HepG2 (cell line): ENCODE measurements around the gene CASZ1. TPM values are rescaled to one million over a fixed set of nuclear protein-coding genes. Genes with fewer than 3 reads are reported as not detected.

Experiments used
- ARNTL ChIP-seq: sonication (generic); formaldehyde crosslinking; IDR thresholded peaks from 2 replicates; pipeline ENCODE4 v1.4.0; 2020; ENCODE audit warnings: mild to moderate bottlenecking, missing genetic modification reagents
- CBX5 ChIP-seq: sonication (generic); formaldehyde crosslinking; IDR thresholded peaks from 2 replicates; pipeline ENCODE4 v1.4.0; 2020; ENCODE audit warnings: missing genetic modification reagents, borderline replicate concordance
- HOXA5 ChIP-seq: sonication (generic); formaldehyde crosslinking; IDR thresholded peaks from 2 replicates; pipeline ENCODE4 v1.4.0; 2020; ENCODE audit warnings: missing genetic modification reagents
- JDP2 ChIP-seq: sonication (generic); formaldehyde crosslinking; IDR thresholded peaks from 2 replicates; pipeline ENCODE4 v1.8.1; 2022; ENCODE audit warnings: missing genetic modification reagents, borderline replicate concordance
- KLF16 ChIP-seq, 2 experiments: sonication (generic) in 1 of 2; formaldehyde crosslinking in 1 of 2; IDR thresholded peaks; 2 replicates each; pipeline versions ENCODE4 v1.6.1 to v1.8.0; 2016 to 2023; ENCODE audit warnings: missing genetic modification reagents in 2 of 2, missing compliant biosample characterization in 1 of 2
- NFKB2 ChIP-seq: sonication (generic); formaldehyde crosslinking; IDR thresholded peaks from 2 replicates; pipeline ENCODE4 v1.4.0; 2020; ENCODE audit warnings: missing genetic modification reagents, borderline replicate concordance
- PRPF4 ChIP-seq: fragments of 200-400 bp; formaldehyde crosslinking; IDR thresholded peaks from 2 replicates; pipeline ENCODE4 v1.6.1; 2016; ENCODE audit warnings: low read length, low read depth; ENCODE audit not compliant: poor library complexity, severe bottlenecking
- WIZ ChIP-seq: sonication (generic); formaldehyde crosslinking; IDR thresholded peaks from 2 replicates; pipeline ENCODE4 v1.5.1; 2020; ENCODE audit warnings: mild to moderate bottlenecking, missing genetic modification reagents
- YEATS4 ChIP-seq: sonication (generic); formaldehyde crosslinking; IDR thresholded peaks from 2 replicates; pipeline ENCODE4 v1.4.0; 2020; ENCODE audit warnings: missing genetic modification reagents, borderline replicate concordance
- ZNF577 ChIP-seq: sonication (generic); formaldehyde crosslinking; IDR thresholded peaks from 2 replicates; pipeline ENCODE4 v1.4.0; 2020; ENCODE audit warnings: mild to moderate bottlenecking, low read depth, missing genetic modification reagents, borderline replicate concordance
- ZNF644 ChIP-seq: IDR thresholded peaks from 2 replicates; pipeline ENCODE4 v1.6.1; 2016; ENCODE audit warnings: low read depth
- ZNF761 ChIP-seq: sonication (generic); formaldehyde crosslinking; conservative IDR thresholded peaks from 2 replicates; pipeline ENCODE4 v1.4.0; 2020; ENCODE audit warnings: mild to moderate bottlenecking, missing genetic modification reagents
- ZNF776 ChIP-seq: sonication (generic); formaldehyde crosslinking; IDR thresholded peaks from 2 replicates; pipeline ENCODE4 v1.4.0; 2020; ENCODE audit warnings: mild to moderate bottlenecking, missing genetic modification reagents
- ZSCAN25 ChIP-seq: sonication (generic); formaldehyde crosslinking; IDR thresholded peaks from 2 replicates; pipeline ENCODE4 v1.8.0; 2022; ENCODE audit warnings: mild to moderate bottlenecking, missing genetic modification reagents
- polyA plus RNA-seq, 8 experiments: library from polyadenylated mRNA; depleted of rRNA in 3 of 8; stranded (reverse) in 7 of 8; unstranded in 1 of 8; fragments of >200 nt; fragmentation: Illumina TruSeq in 4 of 8; extraction: Trizol in 4 of 8; gene quantifications; 2 replicates each; pipeline versions ENCODE4 v1.2.1 to v1.2.3, GENCODE V29; 2011 to 2016; ENCODE audit warnings: low read depth in 4 of 8, missing spikeins in 1 of 8, mixed read lengths in 1 of 8; ENCODE audit not compliant: insufficient read depth in 1 of 8
- total RNA-seq, 5 experiments: library from RNA; depleted of rRNA; stranded (reverse); fragments of >200 nt; fragmentation: Illumina TruSeq; extraction: Trizol; gene quantifications; 2 replicates each; pipeline ENCODE4 v1.2.3, GENCODE V29; 2016; ENCODE audit warnings: low read depth in 1 of 5
- TF ChIP-seq, protein P1 (sequence below): sonication (generic); formaldehyde crosslinking; IDR thresholded peaks from 2 replicates; pipeline ENCODE4 v1.5.1; 2020; ENCODE audit warnings: mild to moderate bottlenecking, missing genetic modification reagents, borderline replicate concordance
- TF ChIP-seq, protein P2 (sequence below): sonication (generic); formaldehyde crosslinking; IDR thresholded peaks from 2 replicates; pipeline ENCODE4 v1.8.0; 2022; ENCODE audit warnings: missing genetic modification reagents, mild to moderate bottlenecking, inconsistent platforms, borderline replicate concordance
- TF ChIP-seq, protein P3 (sequence below): sonication (generic); formaldehyde crosslinking; IDR thresholded peaks from 2 replicates; pipeline ENCODE4 v1.4.0; 2020; ENCODE audit warnings: missing genetic modification reagents, low read depth, mild to moderate bottlenecking, borderline replicate concordance
- TF ChIP-seq, protein P4 (sequence below): sonication (generic); formaldehyde crosslinking; IDR thresholded peaks from 2 replicates; pipeline ENCODE4 v1.5.0; 2020; ENCODE audit warnings: missing genetic modification reagents

CASZ1 gene
- total and polyA plus RNA-seq, 2 of the 13 experiments (the other 11 are each of a cell fraction or from before 2014, with no cell fraction given), result 1.9 to 3.7 TPM

DNA sequence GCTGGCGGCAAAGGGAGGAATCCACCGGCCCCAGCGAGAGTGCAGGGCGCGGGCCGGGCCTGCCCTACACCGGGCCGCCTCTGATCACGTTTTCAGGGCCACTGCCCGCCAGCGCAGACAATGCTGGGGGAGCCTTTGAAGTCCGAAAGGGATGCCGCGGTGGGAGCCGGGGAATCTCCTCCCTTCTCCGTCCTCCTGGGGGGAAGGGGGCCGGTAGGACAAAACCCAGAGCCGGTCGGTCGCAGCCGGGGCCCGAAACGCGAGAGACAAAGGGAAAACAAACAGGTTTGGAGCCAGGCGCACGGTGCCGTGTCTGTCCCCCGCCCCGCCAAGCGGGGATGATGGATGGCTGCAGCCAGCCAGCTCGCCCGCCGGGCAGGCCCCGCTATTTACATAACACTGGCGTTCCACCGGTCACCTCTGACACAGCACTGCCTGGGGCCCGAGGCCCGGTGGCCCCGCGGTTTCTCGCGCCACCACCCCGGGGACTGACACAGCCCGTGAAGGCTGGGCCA lies 92.0 kb downstream of the CASZ1 start (continued):
- no peak for TF ChIP-seq ZNF577
- no peak for TF ChIP-seq PRPF4
- TF ChIP-seq ZNF644 (CRISPR knock-in tag), result no peak
- peak; percentile 98 for TF ChIP-seq HOXA5 (CRISPR knock-in tag)
- no peak for TF ChIP-seq WIZ (CRISPR knock-in tag)
- TF ChIP-seq ZNF761 (CRISPR knock-in tag), result no peak
- no peak for TF ChIP-seq ZSCAN25
- TF ChIP-seq, protein P1, sequence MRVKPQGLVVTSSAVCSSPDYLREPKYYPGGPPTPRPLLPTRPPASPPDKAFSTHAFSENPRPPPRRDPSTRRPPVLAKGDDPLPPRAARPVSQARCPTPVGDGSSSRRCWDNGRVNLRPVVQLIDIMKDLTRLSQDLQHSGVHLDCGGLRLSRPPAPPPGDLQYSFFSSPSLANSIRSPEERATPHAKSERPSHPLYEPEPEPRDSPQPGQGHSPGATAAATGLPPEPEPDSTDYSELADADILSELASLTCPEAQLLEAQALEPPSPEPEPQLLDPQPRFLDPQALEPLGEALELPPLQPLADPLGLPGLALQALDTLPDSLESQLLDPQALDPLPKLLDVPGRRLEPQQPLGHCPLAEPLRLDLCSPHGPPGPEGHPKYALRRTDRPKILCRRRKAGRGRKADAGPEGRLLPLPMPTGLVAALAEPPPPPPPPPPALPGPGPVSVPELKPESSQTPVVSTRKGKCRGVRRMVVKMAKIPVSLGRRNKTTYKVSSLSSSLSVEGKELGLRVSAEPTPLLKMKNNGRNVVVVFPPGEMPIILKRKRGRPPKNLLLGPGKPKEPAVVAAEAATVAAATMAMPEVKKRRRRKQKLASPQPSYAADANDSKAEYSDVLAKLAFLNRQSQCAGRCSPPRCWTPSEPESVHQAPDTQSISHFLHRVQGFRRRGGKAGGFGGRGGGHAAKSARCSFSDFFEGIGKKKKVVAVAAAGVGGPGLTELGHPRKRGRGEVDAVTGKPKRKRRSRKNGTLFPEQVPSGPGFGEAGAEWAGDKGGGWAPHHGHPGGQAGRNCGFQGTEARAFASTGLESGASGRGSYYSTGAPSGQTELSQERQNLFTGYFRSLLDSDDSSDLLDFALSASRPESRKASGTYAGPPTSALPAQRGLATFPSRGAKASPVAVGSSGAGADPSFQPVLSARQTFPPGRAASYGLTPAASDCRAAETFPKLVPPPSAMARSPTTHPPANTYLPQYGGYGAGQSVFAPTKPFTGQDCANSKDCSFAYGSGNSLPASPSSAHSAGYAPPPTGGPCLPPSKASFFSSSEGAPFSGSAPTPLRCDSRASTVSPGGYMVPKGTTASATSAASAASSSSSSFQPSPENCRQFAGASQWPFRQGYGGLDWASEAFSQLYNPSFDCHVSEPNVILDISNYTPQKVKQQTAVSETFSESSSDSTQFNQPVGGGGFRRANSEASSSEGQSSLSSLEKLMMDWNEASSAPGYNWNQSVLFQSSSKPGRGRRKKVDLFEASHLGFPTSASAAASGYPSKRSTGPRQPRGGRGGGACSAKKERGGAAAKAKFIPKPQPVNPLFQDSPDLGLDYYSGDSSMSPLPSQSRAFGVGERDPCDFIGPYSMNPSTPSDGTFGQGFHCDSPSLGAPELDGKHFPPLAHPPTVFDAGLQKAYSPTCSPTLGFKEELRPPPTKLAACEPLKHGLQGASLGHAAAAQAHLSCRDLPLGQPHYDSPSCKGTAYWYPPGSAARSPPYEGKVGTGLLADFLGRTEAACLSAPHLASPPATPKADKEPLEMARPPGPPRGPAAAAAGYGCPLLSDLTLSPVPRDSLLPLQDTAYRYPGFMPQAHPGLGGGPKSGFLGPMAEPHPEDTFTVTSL (CRISPR knock-in tag), result no peak
- no peak for TF ChIP-seq YEATS4 (CRISPR knock-in tag)
- TF ChIP-seq, protein P2, sequence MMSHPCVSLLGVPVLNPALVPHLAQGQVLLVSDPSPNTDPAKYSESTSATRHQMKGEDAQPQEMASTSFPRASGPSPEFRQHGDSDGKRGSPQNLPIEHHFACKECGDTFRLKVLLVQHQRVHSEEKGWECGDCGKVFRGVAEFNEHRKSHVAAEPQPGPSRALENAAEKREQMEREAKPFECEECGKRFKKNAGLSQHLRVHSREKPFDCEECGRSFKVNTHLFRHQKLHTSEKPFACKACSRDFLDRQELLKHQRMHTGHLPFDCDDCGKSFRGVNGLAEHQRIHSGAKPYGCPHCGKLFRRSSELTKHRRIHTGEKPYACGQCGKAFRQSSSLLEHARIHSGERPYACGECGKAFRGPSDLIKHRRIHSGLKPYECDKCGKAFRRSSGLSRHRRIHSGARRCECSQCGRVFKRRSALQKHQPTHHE, result 0 out of 2 replicates have a peak, but pooled peaks have one; percentile 42
- no peak for TF ChIP-seq ZNF776 (CRISPR knock-in tag)
- TF ChIP-seq, protein P3, sequence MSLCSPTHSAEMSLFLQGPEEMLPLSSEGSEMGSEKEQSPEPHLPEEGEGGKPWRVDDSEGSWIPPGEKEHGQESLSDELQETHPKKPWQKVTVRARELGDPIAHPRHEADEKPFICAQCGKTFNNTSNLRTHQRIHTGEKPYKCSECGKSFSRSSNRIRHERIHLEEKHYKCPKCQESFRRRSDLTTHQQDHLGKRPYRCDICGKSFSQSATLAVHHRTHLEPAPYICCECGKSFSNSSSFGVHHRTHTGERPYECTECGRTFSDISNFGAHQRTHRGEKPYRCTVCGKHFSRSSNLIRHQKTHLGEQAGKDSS (CRISPR knock-in tag), result no peak
- TF ChIP-seq NFKB2 (CRISPR knock-in tag), result no peak
- TF ChIP-seq CBX5, result peak; percentile 33; the same call in 1 of the 2 replicates
- TF ChIP-seq ARNTL (CRISPR knock-in tag), result no peak
- TF ChIP-seq JDP2 (CRISPR knock-in tag), result no peak
- TF ChIP-seq KLF16 (CRISPR knock-in tag; IDR thresholded peaks at IDR 0.05), result no peak
- TF ChIP-seq, protein P4, sequence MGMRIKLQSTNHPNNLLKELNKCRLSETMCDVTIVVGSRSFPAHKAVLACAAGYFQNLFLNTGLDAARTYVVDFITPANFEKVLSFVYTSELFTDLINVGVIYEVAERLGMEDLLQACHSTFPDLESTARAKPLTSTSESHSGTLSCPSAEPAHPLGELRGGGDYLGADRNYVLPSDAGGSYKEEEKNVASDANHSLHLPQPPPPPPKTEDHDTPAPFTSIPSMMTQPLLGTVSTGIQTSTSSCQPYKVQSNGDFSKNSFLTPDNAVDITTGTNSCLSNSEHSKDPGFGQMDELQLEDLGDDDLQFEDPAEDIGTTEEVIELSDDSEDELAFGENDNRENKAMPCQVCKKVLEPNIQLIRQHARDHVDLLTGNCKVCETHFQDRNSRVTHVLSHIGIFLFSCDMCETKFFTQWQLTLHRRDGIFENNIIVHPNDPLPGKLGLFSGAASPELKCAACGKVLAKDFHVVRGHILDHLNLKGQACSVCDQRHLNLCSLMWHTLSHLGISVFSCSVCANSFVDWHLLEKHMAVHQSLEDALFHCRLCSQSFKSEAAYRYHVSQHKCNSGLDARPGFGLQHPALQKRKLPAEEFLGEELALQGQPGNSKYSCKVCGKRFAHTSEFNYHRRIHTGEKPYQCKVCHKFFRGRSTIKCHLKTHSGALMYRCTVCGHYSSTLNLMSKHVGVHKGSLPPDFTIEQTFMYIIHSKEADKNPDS (CRISPR knock-in tag), result no peak
